Neural crest cell (in vitro differentiated cells): ENCODE results near the gene SELENOV. TPM values are rescaled to one million over a fixed set of nuclear protein-coding genes. Genes with fewer than 3 reads are reported as not detected.

Experiments
- DNase-seq: peaks from one replicate; pipeline ENCODE4 v3.0.0; 2021; ENCODE audit warnings: low read depth, mixed read lengths, low spot score
- H3K27ac Mint-ChIP-seq: one replicate; pipeline ENCODE4 v1.8.0; 2021; ENCODE audit warnings: mild to moderate bottlenecking, mixed read lengths; ENCODE audit not compliant: unreplicated experiment
- H3K27me3 Mint-ChIP-seq: 2 replicates; pipeline ENCODE4 v1.8.0; 2021; ENCODE audit warnings: low read depth, mild to moderate bottlenecking, mixed read lengths
- H3K36me3 Mint-ChIP-seq: 2 replicates; pipeline ENCODE4 v1.8.0; 2021; ENCODE audit warnings: low read depth, mild to moderate bottlenecking, mixed read lengths
- H3K4me1 Mint-ChIP-seq: 2 replicates; pipeline ENCODE4 v1.8.0; 2021; ENCODE audit warnings: mixed read lengths
- H3K4me3 Mint-ChIP-seq: one replicate; pipeline ENCODE4 v1.8.0; 2021; ENCODE audit warnings: mild to moderate bottlenecking, mixed read lengths
- H3K9me3 Mint-ChIP-seq: 2 replicates; pipeline ENCODE4 v1.8.0; 2021; ENCODE audit warnings: mixed read lengths
- CTCF ChIP-seq: fragments of 200-600 bp; sonication (generic); conservative IDR thresholded peaks from 2 replicates; pipeline ENCODE4 v1.5.0; 2021; ENCODE audit warnings: antibody characterized with exemption, mild to moderate bottlenecking
- total RNA-seq: library from RNA; stranded (reverse); gene quantifications from 2 replicates; pipeline ENCODE4 v1.2.1, GENCODE V29; 2021

The SELENOV gene
- total RNA-seq, 1 donor from 2014 or later, result not detected

GRCh38 chr19:39508629-39509028, 6.3 kb upstream of the SELENOV start:
- H3K27ac Mint-ChIP-seq, result no peak overlapping the region
- H3K36me3 Mint-ChIP-seq, result peaks cover 4% of the 10 kb centered on the region
- H3K4me3 Mint-ChIP-seq, result no peak overlapping the region
- H3K9me3 Mint-ChIP-seq, result peaks cover 6% of the 10 kb centered on the region
- TF ChIP-seq CTCF, result no peak
- H3K27me3 Mint-ChIP-seq, result peaks cover 84% of the 10 kb centered on the region
- no peak for DNase-seq
- peaks cover 12% of the 10 kb centered on the region for H3K4me1 Mint-ChIP-seq

- no peak for TF ChIP-seq CTCF
- peaks cover 6% of the 10 kb centered on the region for H3K9me3 Mint-ChIP-seq
- no peak overlapping the region for H3K4me3 Mint-ChIP-seq
- peaks cover 12% of the 10 kb centered on the region for H3K4me1 Mint-ChIP-seq
- peaks cover 4% of the 10 kb centered on the region for H3K36me3 Mint-ChIP-seq
- H3K27me3 Mint-ChIP-seq, result peaks cover 84% of the 10 kb centered on the region
- H3K27ac Mint-ChIP-seq, result no peak overlapping the region
- DNase-seq, result no peak
Measured at GRCh38 chr19:39509233-39509632, 5.7 kb upstream of the SELENOV start.

GRCh38 chr19:39512988-39513387, 2.0 kb upstream of the SELENOV start:
- peaks cover 85% of the 10 kb centered on the region for H3K27me3 Mint-ChIP-seq
- no peaks in the 10 kb centered on the region for H3K36me3 Mint-ChIP-seq
- no peak overlapping the region for H3K4me3 Mint-ChIP-seq
- no peaks in the 10 kb centered on the region for H3K9me3 Mint-ChIP-seq
- H3K4me1 Mint-ChIP-seq, result peaks cover 12% of the 10 kb centered on the region
- DNase-seq, result no peak
- TF ChIP-seq CTCF, result no peak
- no peak overlapping the region for H3K27ac Mint-ChIP-seq

- H3K9me3 Mint-ChIP-seq, result no peaks in the 10 kb centered on the region
- peaks cover 16% of the 10 kb centered on the region for H3K4me1 Mint-ChIP-seq
- H3K27ac Mint-ChIP-seq, result no peak overlapping the region
- H3K36me3 Mint-ChIP-seq, result no peaks in the 10 kb centered on the region
- no peak for TF ChIP-seq CTCF
- H3K4me3 Mint-ChIP-seq, result peak overlapping the region; percentile 47
- H3K27me3 Mint-ChIP-seq, result peaks cover 74% of the 10 kb centered on the region
- DNase-seq, result no peak
Measured at GRCh38 chr19:39515551-39516191, 732 bp downstream of the SELENOV start.

- DNase-seq, result no peak
- Mint-ChIP-seq H3K36me3 (no peaks in the 10 kb centered on the region), H3K4me1 (peaks cover 16% of the 10 kb centered on the region), H3K9me3 (no peaks in the 10 kb centered on the region), H3K4me3 (peak overlapping the region; percentile 47), H3K27me3 (peaks cover 74% of the 10 kb centered on the region), H3K27ac (no peak overlapping the region)
- no peak for TF ChIP-seq CTCF
Measured at GRCh38 chr19:39516270-39516669, 1.3 kb downstream of the SELENOV start.
